ENCODE data around the gene CORO7.

DNA sequence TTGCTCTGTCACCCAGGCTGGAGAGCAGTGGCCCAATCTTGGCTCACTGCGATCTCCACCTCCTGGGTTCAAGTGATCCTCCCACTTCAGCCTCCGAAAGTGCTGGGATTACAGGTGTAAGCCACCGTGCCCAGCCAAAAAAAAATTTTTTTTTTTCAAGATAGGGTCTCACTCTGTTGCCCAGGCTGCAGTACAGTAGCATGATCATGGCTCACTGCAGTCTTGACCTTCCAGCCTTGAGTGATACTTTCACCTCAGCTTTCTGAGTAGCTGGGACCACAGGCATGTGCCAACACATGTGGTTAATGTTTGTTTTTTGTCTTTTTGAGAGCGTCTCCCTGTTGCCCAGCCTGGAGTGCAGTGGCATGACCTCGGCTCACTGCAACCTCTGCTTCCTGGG lies 63.6 kb downstream of the CORO7 start:
- no peak for TF ChIP-seq GATA2 (IDR thresholded peaks at IDR 0.05; ENCODE audit: low read depth, low read length)
- TF ChIP-seq GATA3 (IDR thresholded peaks at IDR 0.05; ENCODE audit: low read depth, low read length): no peak

Data from SH-SY5Y (cell line).